GM12878 (cell line): ENCODE results near the gene HNRNPF. TPM values are rescaled to one million over a fixed set of nuclear protein-coding genes. Genes with fewer than 3 reads are reported as not detected.

ENCODE experiments used
- BCL11A ChIP-seq: IDR thresholded peaks from 2 replicates; pipeline ENCODE4 v1.6.1; 2011; ENCODE audit warnings: low read depth, low read length
- CBX3 ChIP-seq: fragments of 200-600 bp; sonication (generic); IDR thresholded peaks from 2 replicates; pipeline ENCODE4 v1.6.1; 2016; ENCODE audit warnings: low read depth, borderline replicate concordance
- DPF2 ChIP-seq: fragments of 450-650 bp; IDR thresholded peaks from 2 replicates; pipeline ENCODE4 v1.6.1; 2017; ENCODE audit warnings: mild to moderate bottlenecking
- ESRRA ChIP-seq: IDR thresholded peaks from 2 replicates; pipeline ENCODE4 v1.6.1; 2012; ENCODE audit warnings: mild to moderate bottlenecking, low read length, improper control_type of control experiment
- FOXK2 ChIP-seq: fragments of 450-650 bp; IDR thresholded peaks from 2 replicates; pipeline ENCODE4 v1.6.1; 2017; ENCODE audit warnings: mild to moderate bottlenecking, moderate library complexity
- IKZF2 ChIP-seq, 2 experiments: fragments of 450-650 bp; IDR thresholded peaks; 2 replicates each; pipeline ENCODE4 v1.6.1; 2017; ENCODE audit warnings: mild to moderate bottlenecking in 2 of 2, moderate library complexity in 2 of 2
- NR2F1 ChIP-seq: fragments of 450-650 bp; conservative IDR thresholded peaks from 2 replicates; pipeline ENCODE4 v1.6.1; 2017; ENCODE audit warnings: mild to moderate bottlenecking
- PML ChIP-seq: IDR thresholded peaks from 2 replicates; pipeline ENCODE4 v1.6.1; 2012; ENCODE audit warnings: low read length, inconsistent platforms
- POU2F2 ChIP-seq: IDR thresholded peaks from 3 replicates; pipeline ENCODE4 v1.6.1; 2011; ENCODE audit warnings: low read depth, mild to moderate bottlenecking, low read length, borderline replicate concordance
- SMC3 ChIP-seq: IDR thresholded peaks from 2 replicates; pipeline ENCODE4 v1.6.1; 2011; ENCODE audit warnings: low read length, improper control_type of control experiment, borderline replicate concordance
- STAT3 ChIP-seq: IDR thresholded peaks from 2 replicates; pipeline ENCODE4 v1.6.1; 2011; ENCODE audit warnings: low read depth, low read length, improper control_type of control experiment
- polyA plus RNA-seq, 11 experiments: library from polyadenylated mRNA; depleted of rRNA in 4 of 11; unstranded in 6 of 11; stranded (reverse) in 5 of 11; fragments of >200 nt; fragmentation: Nextera tagmentation in 4 of 11; fragmentation: Illumina TruSeq in 1 of 11; extraction: Ambion mirVana in 4 of 11; extraction: Trizol in 1 of 11; gene quantifications; 1 replicate in 1 of 11; 2 replicates in 10 of 11; pipeline versions ENCODE4 v1.2.1 to v1.2.3, GENCODE V29; 2011 to 2016; ENCODE audit warnings: inconsistent platforms in 2 of 11, missing spikeins in 2 of 11, low read depth in 1 of 11
- total RNA-seq, 4 experiments: library from RNA; depleted of rRNA in 3 of 4; stranded (reverse); fragments of >200 nt in 3 of 4; fragmentation: Illumina TruSeq in 1 of 4; extraction: Trizol in 1 of 4; gene quantifications; 2 replicates each; pipeline versions ENCODE4 v1.2.1 to v1.2.3, GENCODE V29; 2013 to 2021
- TF ChIP-seq, protein P1 (sequence below): fragments of 450-650 bp; formaldehyde crosslinking; IDR thresholded peaks from 2 replicates; pipeline ENCODE4 v1.4.0; 2020; ENCODE audit warnings: mild to moderate bottlenecking, moderate library complexity
- TF ChIP-seq, protein P2 (sequence below): IDR thresholded peaks from 2 replicates; pipeline ENCODE4 v1.6.1; 2011; ENCODE audit warnings: low read depth, mild to moderate bottlenecking, low read length, moderate library complexity, borderline replicate concordance; ENCODE audit errors: extremely low read depth
- TF ChIP-seq, protein P3 (sequence below): fragments of 450-650 bp; IDR thresholded peaks from 2 replicates; pipeline ENCODE4 v1.6.1; 2016; ENCODE audit warnings: mild to moderate bottlenecking, moderate library complexity, borderline replicate concordance
- TF ChIP-seq, protein P4 (sequence below): IDR thresholded peaks from 2 replicates; pipeline ENCODE4 v1.6.1; 2012; ENCODE audit warnings: low read length, inconsistent platforms
- TF ChIP-seq, protein P5 (sequence below): IDR thresholded peaks from 2 replicates; pipeline ENCODE4 v1.6.1; 2011; ENCODE audit warnings: borderline replicate concordance, low read depth, mild to moderate bottlenecking, moderate library complexity, low read length; ENCODE audit not compliant: insufficient read depth, poor library complexity, severe bottlenecking

HNRNPF gene
- total and polyA plus RNA-seq, 10 of the 15 experiments (the other 5 are each of a cell fraction or from before 2014, with no cell fraction given): 156 to 373 (median 293) TPM

DNA sequence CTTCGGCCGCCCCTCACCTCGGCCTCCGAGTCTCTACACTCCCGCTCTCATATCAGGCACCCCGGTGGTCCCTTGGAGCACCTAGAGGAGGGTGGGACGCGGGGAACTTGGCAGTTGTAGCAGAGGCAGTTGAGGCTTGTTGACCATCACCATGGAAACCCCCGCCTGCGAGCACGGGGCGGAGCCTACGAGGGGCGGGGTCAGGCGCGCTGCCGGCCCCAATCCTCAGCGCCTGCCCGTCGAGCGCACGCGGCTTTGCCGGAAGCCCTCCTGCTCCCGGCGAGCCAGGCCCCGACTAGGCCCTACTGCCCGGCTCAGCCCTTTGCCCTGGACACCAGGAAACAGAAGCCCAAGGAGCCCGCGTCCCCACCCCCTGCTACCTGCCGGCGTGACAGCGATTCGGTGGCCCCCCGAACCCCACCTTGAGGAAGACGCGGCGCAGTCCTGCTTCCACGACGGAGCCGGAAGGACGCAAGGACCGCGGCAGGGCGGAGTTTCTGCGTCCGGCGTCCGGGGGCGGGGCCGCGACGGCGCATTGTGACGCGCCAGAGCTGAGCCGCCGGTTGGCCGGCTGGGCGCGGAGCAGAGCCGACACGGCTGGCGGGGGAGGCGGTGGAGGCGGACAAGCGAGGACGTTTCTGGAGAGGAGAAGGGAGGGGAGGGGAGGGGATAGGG, at the start of gene HNRNPF (continued):
- TF ChIP-seq, protein P1, sequence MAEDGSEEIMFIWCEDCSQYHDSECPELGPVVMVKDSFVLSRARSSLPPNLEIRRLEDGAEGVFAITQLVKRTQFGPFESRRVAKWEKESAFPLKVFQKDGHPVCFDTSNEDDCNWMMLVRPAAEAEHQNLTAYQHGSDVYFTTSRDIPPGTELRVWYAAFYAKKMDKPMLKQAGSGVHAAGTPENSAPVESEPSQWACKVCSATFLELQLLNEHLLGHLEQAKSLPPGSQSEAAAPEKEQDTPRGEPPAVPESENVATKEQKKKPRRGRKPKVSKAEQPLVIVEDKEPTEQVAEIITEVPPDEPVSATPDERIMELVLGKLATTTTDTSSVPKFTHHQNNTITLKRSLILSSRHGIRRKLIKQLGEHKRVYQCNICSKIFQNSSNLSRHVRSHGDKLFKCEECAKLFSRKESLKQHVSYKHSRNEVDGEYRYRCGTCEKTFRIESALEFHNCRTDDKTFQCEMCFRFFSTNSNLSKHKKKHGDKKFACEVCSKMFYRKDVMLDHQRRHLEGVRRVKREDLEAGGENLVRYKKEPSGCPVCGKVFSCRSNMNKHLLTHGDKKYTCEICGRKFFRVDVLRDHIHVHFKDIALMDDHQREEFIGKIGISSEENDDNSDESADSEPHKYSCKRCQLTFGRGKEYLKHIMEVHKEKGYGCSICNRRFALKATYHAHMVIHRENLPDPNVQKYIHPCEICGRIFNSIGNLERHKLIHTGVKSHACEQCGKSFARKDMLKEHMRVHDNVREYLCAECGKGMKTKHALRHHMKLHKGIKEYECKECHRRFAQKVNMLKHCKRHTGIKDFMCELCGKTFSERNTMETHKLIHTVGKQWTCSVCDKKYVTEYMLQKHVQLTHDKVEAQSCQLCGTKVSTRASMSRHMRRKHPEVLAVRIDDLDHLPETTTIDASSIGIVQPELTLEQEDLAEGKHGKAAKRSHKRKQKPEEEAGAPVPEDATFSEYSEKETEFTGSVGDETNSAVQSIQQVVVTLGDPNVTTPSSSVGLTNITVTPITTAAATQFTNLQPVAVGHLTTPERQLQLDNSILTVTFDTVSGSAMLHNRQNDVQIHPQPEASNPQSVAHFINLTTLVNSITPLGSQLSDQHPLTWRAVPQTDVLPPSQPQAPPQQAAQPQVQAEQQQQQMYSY: no peak
- TF ChIP-seq NR2F1 (peak; percentile 26; the same call in 1 of the 2 replicates), CBX3 (no peak), DPF2 (no peak), STAT3 (no peak), PML (peak; percentile 92), ESRRA (no peak), SMC3 (no peak), FOXK2 (peak; percentile 8; the same call in 1 of the 2 replicates), IKZF2 (IDR thresholded peaks at IDR 0.05) (no peak), BCL11A (no peak), POU2F2 (no peak; the same call in 2 of the 3 replicates)
- TF ChIP-seq, protein P2, sequence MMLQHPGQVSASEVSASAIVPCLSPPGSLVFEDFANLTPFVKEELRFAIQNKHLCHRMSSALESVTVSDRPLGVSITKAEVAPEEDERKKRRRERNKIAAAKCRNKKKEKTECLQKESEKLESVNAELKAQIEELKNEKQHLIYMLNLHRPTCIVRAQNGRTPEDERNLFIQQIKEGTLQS: no peak
- TF ChIP-seq, protein P3, sequence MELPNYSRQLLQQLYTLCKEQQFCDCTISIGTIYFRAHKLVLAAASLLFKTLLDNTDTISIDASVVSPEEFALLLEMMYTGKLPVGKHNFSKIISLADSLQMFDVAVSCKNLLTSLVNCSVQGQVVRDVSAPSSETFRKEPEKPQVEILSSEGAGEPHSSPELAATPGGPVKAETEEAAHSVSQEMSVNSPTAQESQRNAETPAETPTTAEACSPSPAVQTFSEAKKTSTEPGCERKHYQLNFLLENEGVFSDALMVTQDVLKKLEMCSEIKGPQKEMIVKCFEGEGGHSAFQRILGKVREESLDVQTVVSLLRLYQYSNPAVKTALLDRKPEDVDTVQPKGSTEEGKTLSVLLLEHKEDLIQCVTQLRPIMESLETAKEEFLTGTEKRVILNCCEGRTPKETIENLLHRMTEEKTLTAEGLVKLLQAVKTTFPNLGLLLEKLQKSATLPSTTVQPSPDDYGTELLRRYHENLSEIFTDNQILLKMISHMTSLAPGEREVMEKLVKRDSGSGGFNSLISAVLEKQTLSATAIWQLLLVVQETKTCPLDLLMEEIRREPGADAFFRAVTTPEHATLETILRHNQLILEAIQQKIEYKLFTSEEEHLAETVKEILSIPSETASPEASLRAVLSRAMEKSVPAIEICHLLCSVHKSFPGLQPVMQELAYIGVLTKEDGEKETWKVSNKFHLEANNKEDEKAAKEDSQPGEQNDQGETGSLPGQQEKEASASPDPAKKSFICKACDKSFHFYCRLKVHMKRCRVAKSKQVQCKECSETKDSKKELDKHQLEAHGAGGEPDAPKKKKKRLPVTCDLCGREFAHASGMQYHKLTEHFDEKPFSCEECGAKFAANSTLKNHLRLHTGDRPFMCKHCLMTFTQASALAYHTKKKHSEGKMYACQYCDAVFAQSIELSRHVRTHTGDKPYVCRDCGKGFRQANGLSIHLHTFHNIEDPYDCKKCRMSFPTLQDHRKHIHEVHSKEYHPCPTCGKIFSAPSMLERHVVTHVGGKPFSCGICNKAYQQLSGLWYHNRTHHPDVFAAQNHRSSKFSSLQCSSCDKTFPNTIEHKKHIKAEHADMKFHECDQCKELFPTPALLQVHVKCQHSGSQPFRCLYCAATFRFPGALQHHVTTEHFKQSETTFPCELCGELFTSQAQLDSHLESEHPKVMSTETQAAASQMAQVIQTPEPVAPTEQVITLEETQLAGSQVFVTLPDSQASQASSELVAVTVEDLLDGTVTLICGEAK: peak; percentile 83; the same call in 1 of the 2 replicates
- TF ChIP-seq, protein P4, sequence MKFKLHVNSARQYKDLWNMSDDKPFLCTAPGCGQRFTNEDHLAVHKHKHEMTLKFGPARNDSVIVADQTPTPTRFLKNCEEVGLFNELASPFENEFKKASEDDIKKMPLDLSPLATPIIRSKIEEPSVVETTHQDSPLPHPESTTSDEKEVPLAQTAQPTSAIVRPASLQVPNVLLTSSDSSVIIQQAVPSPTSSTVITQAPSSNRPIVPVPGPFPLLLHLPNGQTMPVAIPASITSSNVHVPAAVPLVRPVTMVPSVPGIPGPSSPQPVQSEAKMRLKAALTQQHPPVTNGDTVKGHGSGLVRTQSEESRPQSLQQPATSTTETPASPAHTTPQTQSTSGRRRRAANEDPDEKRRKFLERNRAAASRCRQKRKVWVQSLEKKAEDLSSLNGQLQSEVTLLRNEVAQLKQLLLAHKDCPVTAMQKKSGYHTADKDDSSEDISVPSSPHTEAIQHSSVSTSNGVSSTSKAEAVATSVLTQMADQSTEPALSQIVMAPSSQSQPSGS: no peak
- TF ChIP-seq, protein P5, sequence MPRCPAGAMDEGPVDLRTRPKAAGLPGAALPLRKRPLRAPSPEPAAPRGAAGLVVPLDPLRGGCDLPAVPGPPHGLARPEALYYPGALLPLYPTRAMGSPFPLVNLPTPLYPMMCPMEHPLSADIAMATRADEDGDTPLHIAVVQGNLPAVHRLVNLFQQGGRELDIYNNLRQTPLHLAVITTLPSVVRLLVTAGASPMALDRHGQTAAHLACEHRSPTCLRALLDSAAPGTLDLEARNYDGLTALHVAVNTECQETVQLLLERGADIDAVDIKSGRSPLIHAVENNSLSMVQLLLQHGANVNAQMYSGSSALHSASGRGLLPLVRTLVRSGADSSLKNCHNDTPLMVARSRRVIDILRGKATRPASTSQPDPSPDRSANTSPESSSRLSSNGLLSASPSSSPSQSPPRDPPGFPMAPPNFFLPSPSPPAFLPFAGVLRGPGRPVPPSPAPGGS: no peak
